Glutamatergic neuron (in vitro differentiated cells): ENCODE data around the gene VAC14. TPM values are rescaled to one million over a fixed set of nuclear protein-coding genes. Genes with fewer than 3 reads are reported as not detected.

ENCODE experiments used
- DNase-seq: peaks from one replicate; pipeline ENCODE4 v3.0.0; 2022
- H3K27ac Mint-ChIP-seq: one replicate; pipeline ENCODE4 v1.8.0; 2020; ENCODE audit warnings: mild to moderate bottlenecking, mixed read lengths, inconsistent platforms; ENCODE audit not compliant: unreplicated experiment
- H3K27me3 Mint-ChIP-seq: one replicate; pipeline ENCODE4 v1.8.0; 2020; ENCODE audit warnings: mild to moderate bottlenecking, moderate library complexity, mixed read lengths, inconsistent platforms; ENCODE audit not compliant: unreplicated experiment
- H3K36me3 Mint-ChIP-seq: one replicate; pipeline ENCODE4 v1.8.0; 2020; ENCODE audit warnings: mild to moderate bottlenecking, mixed read lengths, inconsistent platforms; ENCODE audit not compliant: unreplicated experiment
- H3K4me1 Mint-ChIP-seq: one replicate; pipeline ENCODE4 v1.8.0; 2020; ENCODE audit warnings: mild to moderate bottlenecking, low read depth, mixed read lengths, inconsistent platforms; ENCODE audit not compliant: unreplicated experiment
- H3K4me3 Mint-ChIP-seq: one replicate; pipeline ENCODE4 v1.8.0; 2020; ENCODE audit warnings: mild to moderate bottlenecking, mixed read lengths, inconsistent platforms; ENCODE audit not compliant: unreplicated experiment
- H3K9me3 Mint-ChIP-seq: one replicate; pipeline ENCODE4 v1.8.0; 2020; ENCODE audit warnings: mild to moderate bottlenecking, moderate library complexity, mixed read lengths, inconsistent platforms; ENCODE audit not compliant: unreplicated experiment
- total RNA-seq: library from RNA; stranded (reverse); fragmentation: NEBNext Ultra II Directional; extraction: Animal tissue kit (Norgen Biotek cat#: 25700); gene quantifications from one replicate; pipeline ENCODE4 v1.2.1, GENCODE V29; 2021; ENCODE audit not compliant: unreplicated experiment
- TF ChIP-seq, protein P1 (sequence below): fragments of 200-600 bp; sonication (generic); IDR thresholded peaks from one replicate; pipeline ENCODE4 v1.5.0; 2021; ENCODE audit not compliant: partially characterized antibody, unreplicated experiment

Gene VAC14
- total RNA-seq, 1 donor from 2014 or later: 50.2 TPM

DNA sequence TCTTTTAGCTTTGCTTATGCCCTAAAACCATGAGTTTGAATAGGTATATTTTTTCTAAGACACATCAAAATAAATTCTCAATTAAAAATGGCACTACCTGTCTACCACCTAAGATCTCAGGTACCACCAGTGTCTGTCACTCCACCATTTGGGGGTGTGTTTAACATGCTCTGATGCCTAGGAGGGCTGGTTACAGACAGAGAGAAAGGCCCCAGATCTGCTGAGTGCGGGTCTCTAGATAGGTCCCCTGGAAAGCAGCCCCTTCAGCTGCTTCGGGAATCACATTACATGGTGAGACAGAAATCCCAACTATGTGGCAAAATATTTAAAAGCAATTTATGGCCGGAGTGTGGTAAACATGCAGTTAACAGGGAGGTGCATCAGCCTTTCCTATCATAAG lies 653 bp upstream of the VAC14 start:
- TF ChIP-seq, protein P1, sequence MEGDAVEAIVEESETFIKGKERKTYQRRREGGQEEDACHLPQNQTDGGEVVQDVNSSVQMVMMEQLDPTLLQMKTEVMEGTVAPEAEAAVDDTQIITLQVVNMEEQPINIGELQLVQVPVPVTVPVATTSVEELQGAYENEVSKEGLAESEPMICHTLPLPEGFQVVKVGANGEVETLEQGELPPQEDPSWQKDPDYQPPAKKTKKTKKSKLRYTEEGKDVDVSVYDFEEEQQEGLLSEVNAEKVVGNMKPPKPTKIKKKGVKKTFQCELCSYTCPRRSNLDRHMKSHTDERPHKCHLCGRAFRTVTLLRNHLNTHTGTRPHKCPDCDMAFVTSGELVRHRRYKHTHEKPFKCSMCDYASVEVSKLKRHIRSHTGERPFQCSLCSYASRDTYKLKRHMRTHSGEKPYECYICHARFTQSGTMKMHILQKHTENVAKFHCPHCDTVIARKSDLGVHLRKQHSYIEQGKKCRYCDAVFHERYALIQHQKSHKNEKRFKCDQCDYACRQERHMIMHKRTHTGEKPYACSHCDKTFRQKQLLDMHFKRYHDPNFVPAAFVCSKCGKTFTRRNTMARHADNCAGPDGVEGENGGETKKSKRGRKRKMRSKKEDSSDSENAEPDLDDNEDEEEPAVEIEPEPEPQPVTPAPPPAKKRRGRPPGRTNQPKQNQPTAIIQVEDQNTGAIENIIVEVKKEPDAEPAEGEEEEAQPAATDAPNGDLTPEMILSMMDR: no peak

DNA sequence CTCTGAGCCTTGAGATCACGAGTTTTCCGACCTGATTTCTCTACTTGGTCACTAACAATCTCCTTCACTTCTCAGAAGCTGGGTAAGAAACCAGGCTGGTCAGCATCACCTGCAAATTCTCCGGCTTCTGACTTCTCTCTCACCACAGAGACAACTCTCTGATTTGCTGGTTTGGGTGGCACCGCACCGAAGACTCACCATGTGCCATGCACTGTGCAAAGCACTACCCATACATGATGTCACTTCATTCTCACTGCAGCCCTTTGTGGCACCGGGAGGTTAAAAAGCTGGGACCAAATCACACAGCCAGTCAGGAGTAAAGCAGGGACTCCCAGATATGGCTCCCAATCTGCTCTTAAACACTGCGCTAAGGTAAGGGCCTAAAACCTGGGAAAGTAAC lies 647 bp downstream of the VAC14 start:
- TF ChIP-seq, protein P1: no peak
- Mint-ChIP-seq H3K27me3 (peaks cover 2% of the 10 kb centered on the region), H3K4me3 (peak overlapping the region; percentile 94), H3K27ac (peak overlapping the region; percentile 86), H3K36me3 (no peaks in the 10 kb centered on the region), H3K9me3 (peaks cover 1% of the 10 kb centered on the region), H3K4me1 (peaks cover 3% of the 10 kb centered on the region)
- no peak for DNase-seq

More for the DNA sequence above, 653 bp upstream of the VAC14 start:
- H3K27ac Mint-ChIP-seq: no peak overlapping the region
- no peaks in the 10 kb centered on the region for H3K36me3 Mint-ChIP-seq
- H3K4me3 Mint-ChIP-seq: peak overlapping the region; percentile 89
- H3K9me3 Mint-ChIP-seq: peaks cover 1% of the 10 kb centered on the region
- peaks cover 3% of the 10 kb centered on the region for H3K4me1 Mint-ChIP-seq
- H3K27me3 Mint-ChIP-seq: peaks cover 2% of the 10 kb centered on the region
- no peak for DNase-seq

DNA sequence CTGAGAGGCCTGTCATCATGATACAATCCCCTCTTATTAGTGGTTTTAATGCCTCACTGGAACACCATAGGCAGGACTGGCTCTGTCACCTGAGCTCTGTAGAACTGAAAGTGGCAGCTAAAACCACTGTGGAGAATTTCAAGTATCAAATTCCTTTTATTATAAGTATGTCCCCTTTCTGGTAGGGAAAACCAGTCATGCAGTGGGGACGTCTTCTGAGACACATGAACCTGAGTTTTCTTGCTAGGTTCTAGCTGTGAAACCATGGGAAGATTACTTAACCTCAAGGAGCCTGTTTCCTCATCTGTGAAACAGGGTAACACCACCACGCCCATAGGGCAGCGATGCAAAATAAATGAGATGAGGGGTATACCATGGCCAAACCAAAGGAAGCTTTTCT lies 4.7 kb downstream of the VAC14 start:
- Mint-ChIP-seq H3K27me3 (peaks cover 2% of the 10 kb centered on the region), H3K4me1 (peaks cover 3% of the 10 kb centered on the region), H3K36me3 (no peaks in the 10 kb centered on the region), H3K27ac (no peak overlapping the region), H3K4me3 (no peak overlapping the region), H3K9me3 (peaks cover 1% of the 10 kb centered on the region)
- DNase-seq: no peak
- TF ChIP-seq, protein P1: no peak

DNA sequence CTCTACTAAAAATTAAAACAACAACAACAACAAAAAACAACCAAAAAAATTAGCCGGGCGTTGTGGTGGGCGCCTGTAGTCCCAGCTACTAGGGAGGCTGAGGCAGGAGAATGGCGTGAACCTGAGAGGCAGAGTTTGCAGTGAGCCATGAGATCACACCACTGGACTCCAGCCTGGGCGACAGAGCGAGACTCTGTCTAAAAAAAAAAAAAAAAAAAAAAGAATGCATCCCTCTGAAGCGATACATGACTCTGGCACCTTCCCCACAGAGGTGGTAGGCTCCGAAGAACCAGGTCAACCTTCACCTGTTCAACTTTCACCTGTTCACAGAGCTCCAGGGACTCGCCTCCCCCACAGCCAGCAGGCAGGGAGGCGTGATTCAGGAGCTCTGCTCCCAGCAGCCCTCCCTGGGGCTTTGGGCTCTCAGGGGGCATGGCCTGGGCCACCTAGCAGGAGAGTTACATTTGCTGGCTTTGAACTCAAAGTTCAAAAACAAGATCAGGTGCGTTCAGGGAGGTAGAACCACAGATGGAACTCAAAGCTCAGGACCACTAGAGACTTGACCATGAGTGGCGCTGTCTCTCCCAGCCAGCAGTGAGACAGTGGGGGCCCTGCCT lies 5.6 kb downstream of the VAC14 start:
- peaks cover 4% of the 10 kb centered on the region for H3K9me3 Mint-ChIP-seq
- TF ChIP-seq, protein P1: no peak
- no peak for DNase-seq
- H3K27ac Mint-ChIP-seq: no peak overlapping the region
- H3K4me3 Mint-ChIP-seq: no peak overlapping the region
- H3K27me3 Mint-ChIP-seq: peaks cover 2% of the 10 kb centered on the region
- H3K36me3 Mint-ChIP-seq: no peaks in the 10 kb centered on the region
- peaks cover 3% of the 10 kb centered on the region for H3K4me1 Mint-ChIP-seq

DNA sequence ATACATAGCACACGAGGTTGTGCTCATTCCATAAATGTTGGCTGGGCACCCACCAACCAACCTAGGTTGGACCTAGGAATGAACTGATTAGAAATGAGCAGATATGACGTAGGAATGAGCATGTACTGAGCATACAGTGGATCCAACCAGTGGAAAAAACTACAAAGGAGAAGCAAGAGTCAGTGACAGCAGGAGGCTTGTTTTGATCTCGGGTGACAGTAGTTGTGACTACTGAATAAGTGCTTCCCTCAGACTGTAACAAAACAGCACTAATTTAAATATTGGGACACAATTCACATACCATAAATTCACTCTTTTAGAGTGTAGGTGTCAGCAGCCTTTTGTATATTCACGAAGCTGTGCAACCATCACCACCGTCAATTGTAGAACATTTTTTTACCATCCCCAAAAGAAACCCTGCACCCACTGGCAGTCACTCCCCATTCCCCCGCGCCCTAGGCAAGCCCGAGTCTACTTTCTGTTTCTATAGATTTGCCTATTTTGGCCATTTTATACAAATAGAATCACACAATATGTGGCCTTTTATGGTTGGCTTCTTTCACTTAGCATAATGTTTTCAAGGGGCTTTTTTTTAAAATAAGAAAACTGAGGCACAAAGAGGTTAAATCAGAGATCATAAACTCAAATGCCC lies 7.0 kb downstream of the VAC14 start:
- Mint-ChIP-seq H3K27ac (no peak overlapping the region), H3K9me3 (peaks cover 4% of the 10 kb centered on the region), H3K4me1 (no peaks in the 10 kb centered on the region), H3K27me3 (peaks cover 2% of the 10 kb centered on the region), H3K36me3 (no peaks in the 10 kb centered on the region), H3K4me3 (no peak overlapping the region)
- no peak for DNase-seq
- TF ChIP-seq, protein P1: no peak
